ENCODE measurements around the gene FGG.

DNA sequence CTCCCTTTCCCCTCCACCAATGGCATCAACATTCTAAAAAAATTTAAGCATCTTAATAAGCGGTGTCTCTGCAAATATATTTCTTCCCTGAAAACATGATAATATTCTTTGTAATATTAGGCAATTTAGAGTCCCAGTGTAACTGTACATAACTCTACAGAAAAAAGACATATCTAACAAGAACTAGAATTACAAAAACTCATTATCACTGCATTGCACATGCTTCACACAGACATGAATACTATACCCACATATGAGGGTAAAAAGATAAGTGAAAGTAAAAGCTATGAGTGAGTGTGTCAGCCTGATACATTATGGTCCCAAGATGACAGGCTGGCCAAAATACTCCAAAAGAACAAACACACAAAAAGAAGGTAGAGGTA is 52.0 kb downstream of the FGG start:
- no peak for TF ChIP-seq EZH2 (IDR thresholded peaks at IDR 0.05; ENCODE audit: borderline replicate concordance)
- TF ChIP-seq, protein P1, sequence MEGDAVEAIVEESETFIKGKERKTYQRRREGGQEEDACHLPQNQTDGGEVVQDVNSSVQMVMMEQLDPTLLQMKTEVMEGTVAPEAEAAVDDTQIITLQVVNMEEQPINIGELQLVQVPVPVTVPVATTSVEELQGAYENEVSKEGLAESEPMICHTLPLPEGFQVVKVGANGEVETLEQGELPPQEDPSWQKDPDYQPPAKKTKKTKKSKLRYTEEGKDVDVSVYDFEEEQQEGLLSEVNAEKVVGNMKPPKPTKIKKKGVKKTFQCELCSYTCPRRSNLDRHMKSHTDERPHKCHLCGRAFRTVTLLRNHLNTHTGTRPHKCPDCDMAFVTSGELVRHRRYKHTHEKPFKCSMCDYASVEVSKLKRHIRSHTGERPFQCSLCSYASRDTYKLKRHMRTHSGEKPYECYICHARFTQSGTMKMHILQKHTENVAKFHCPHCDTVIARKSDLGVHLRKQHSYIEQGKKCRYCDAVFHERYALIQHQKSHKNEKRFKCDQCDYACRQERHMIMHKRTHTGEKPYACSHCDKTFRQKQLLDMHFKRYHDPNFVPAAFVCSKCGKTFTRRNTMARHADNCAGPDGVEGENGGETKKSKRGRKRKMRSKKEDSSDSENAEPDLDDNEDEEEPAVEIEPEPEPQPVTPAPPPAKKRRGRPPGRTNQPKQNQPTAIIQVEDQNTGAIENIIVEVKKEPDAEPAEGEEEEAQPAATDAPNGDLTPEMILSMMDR (IDR thresholded peaks at IDR 0.05; ENCODE audit: poor library complexity) = no peak
